Right kidney (tissue), 1 donor: ENCODE measurements around the gene S100A10.

Experiments used
- DNase-seq: peaks from one replicate; pipeline ENCODE4 v3.0.0-alpha.2; 2016

S100A10 gene

DNA sequence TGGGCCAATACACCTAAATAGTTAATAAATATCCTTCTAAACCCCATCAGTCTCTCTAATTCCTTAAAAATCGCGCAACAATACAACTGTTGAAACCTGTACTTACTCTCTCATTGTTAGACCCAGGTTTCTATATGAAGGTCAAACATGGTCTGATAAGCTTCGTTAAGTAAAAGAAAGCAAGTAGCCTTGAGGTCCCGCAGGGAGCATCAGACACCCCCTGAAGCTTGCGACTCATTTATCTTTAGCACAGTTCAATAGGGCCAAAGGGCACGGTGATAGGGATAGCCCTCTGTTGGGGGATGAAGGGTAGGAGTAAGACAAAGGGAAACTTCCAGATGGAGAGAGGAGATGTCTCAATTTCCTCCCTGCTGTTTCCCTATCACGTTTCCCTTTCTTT is 57.0 kb downstream of the S100A10 start:
- DNase-seq = no peak

DNA sequence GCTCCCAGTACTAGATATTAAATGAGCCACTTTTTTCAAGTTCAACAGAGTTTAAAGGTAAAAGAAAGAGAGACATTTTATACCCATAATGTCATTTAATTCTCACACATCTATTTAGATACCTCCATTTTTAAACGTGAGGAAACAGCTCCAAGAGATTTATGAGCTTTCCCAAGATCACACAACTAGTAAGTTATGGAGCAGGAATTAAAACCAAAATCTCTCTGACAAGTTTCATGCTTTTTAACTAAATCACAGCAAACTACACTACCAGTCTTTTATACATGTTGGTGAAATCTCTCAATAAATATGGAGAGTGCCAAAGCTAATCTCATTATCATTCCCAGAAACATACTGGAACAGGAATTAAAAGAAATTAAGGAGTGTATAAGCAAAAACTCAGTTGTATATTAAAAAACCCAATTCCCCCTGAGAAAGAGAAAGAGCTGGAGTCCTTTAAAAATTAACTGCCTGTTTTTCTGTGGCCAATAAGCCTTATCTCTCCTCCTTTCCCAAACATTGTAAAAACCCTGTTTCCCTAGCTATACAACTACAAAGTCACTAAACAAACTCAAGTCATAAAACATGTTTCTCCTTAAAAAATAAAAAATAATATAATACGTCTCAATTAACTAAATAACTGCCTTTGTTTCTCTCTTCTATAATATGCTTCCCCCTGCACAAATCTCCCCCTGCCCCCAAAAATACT is 57.6 kb downstream of the S100A10 start:
- no peak for DNase-seq

GRCh38 chr1:151935154-151935553 is 58.5 kb downstream of the S100A10 start:
- no peak for DNase-seq

GRCh38 chr1:151934048-151934493 is 59.6 kb downstream of the S100A10 start:
- no peak for DNase-seq
